Measurements from ENCODE around the gene FAM184B. TPM values are rescaled to one million over a fixed set of nuclear protein-coding genes. Genes with fewer than 3 reads are reported as not detected.

Gene FAM184B
- polyA plus RNA-seq, 2 of the 4 experiments (the other 2 are of a cell fraction) = not detected

GRCh38 chr4:17707671-17708070 is 73.8 kb downstream of the FAM184B start:
- H3K4me2 ChIP-seq = no peak overlapping the region
- POLR2A ChIA-PET = no interaction called here
- H3K9me3 ChIP-seq = no peaks in the 10 kb centered on the region
- no peak overlapping the region for H3K27ac ChIP-seq
- FAIRE-seq = no peak
- CTCF ChIA-PET = no interaction called here
- WGBS (ENCODE audit: missing lambda C conversion rate) = 6% methylated on average over 2 of the region's 2 CpGs
- no peak for ATAC-seq
- no peak for DNase-seq (ENCODE audit: low read depth in 1 of 2, low spot score in 1 of 2)
- no peak overlapping the region for H3K4me3 ChIP-seq
- TF ChIP-seq HES2 (IDR thresholded peaks at IDR 0.05) (no peak), HOXA7 (CRISPR knock-in tag; IDR thresholded peaks at IDR 0.05) (no peak), CEBPB (IDR thresholded peaks at IDR 0.05) (no peak), MAFK (IDR thresholded peaks at IDR 0.05; ENCODE audit: partially characterized antibody) (no peak), ZFP36 (IDR thresholded peaks at IDR 0.05; ENCODE audit: borderline replicate concordance, partially characterized antibody) (no peak), CBX2 (IDR thresholded peaks at IDR 0.05; ENCODE audit: borderline replicate concordance, low read depth) (no peak), FOSB (CRISPR knock-in tag; IDR thresholded peaks at IDR 0.05) (no peak), GATA3 (IDR thresholded peaks at IDR 0.05; ENCODE audit: borderline replicate concordance) (no peak), HOXB13 (CRISPR knock-in tag; IDR thresholded peaks at IDR 0.05; ENCODE audit: low read depth) (no peak), NR3C1 (IDR thresholded peaks at IDR 0.05) (no peak), ZC3H11A (IDR thresholded peaks at IDR 0.05) (no peak), SREBF2 (IDR thresholded peaks at IDR 0.05) (no peak), HOXB5 (CRISPR knock-in tag; IDR thresholded peaks at IDR 0.05) (no peak)
- no peaks in the 10 kb centered on the region for H3K4me1 ChIP-seq

GRCh38 chr4:17705107-17705506 is 76.3 kb downstream of the FAM184B start:
- ChIA-PET POLR2A (no interaction called here), CTCF (no interaction called here)
- FAIRE-seq (no peak), DNase-seq (ENCODE audit: low read depth in 1 of 2, low spot score in 1 of 2) (no peak), ATAC-seq (no peak)
- 12% methylated on average over 2 of the region's 2 CpGs for WGBS (ENCODE audit: missing lambda C conversion rate)
- no peaks in the 10 kb centered on the region for H3K4me1 ChIP-seq
- H3K4me3 ChIP-seq = no peak overlapping the region
- TF ChIP-seq BHLHE40 (IDR thresholded peaks at IDR 0.05; ENCODE audit: low read depth, low read length) (no peak), JUNB (IDR thresholded peaks at IDR 0.05) (no peak), NPAS2 (CRISPR knock-in tag; IDR thresholded peaks at IDR 0.05; ENCODE audit: borderline replicate concordance) (no peak), USF2 (IDR thresholded peaks at IDR 0.05) (no peak), PBX3 (IDR thresholded peaks at IDR 0.05) (no peak)
- no peaks in the 10 kb centered on the region for H3K9me3 ChIP-seq
- no peak overlapping the region for H3K27ac ChIP-seq
- H3K4me2 ChIP-seq = no peak overlapping the region

- ChIA-PET CTCF (no interaction called here), POLR2A (no interaction called here)
- DNase-seq (ENCODE audit: low read depth in 1 of 2, low spot score in 1 of 2) (no peak), ATAC-seq (no peak), FAIRE-seq (no peak)
- Histone ChIP-seq H3K4me1 (no peaks in the 10 kb centered on the region), H3K4me3 (no peak overlapping the region), H3K9me3 (no peaks in the 10 kb centered on the region), H3K4me2 (no peak overlapping the region), H3K27ac (no peak overlapping the region)
- 47% methylated on average over 6 of the region's 6 CpGs for WGBS (ENCODE audit: missing lambda C conversion rate)
- TF ChIP-seq HDAC2 (IDR thresholded peaks at IDR 0.05) = no peak
- no peak for TF ChIP-seq HEYL (CRISPR knock-in tag; IDR thresholded peaks at IDR 0.05)
- no peak for TF ChIP-seq GATA3 (IDR thresholded peaks at IDR 0.05; ENCODE audit: borderline replicate concordance)
- no peak for TF ChIP-seq NR3C1 (IDR thresholded peaks at IDR 0.05)
- no peak for TF ChIP-seq ZNF302 (CRISPR knock-in tag; IDR thresholded peaks at IDR 0.05)
- TF ChIP-seq BHLHE40 (IDR thresholded peaks at IDR 0.05; ENCODE audit: low read depth, low read length) = no peak
- no peak for TF ChIP-seq CEBPB (IDR thresholded peaks at IDR 0.05)
Measured at GRCh38 chr4:17704020-17704650, 77.3 kb downstream of the FAM184B start.

GRCh38 chr4:17702641-17703040 is 78.8 kb downstream of the FAM184B start:
- no peak overlapping the region for H3K4me3 ChIP-seq
- FAIRE-seq (no peak), DNase-seq (ENCODE audit: low read depth in 1 of 2, low spot score in 1 of 2) (no peak), ATAC-seq (no peak)
- TF ChIP-seq PHF8 (IDR thresholded peaks at IDR 0.05; ENCODE audit: borderline replicate concordance, low read depth) (no peak), EHMT2 (IDR thresholded peaks at IDR 0.05; ENCODE audit: low read depth) (no peak), CBX8 (IDR thresholded peaks at IDR 0.05) (no peak), HOXB5 (CRISPR knock-in tag; IDR thresholded peaks at IDR 0.05) (no peak), CEBPB (IDR thresholded peaks at IDR 0.05) (no peak), REST (IDR thresholded peaks at IDR 0.05) (no peak), RCOR1 (IDR thresholded peaks at IDR 0.05; ENCODE audit: low read depth, low read length) (no peak), EP300 (IDR thresholded peaks at IDR 0.05) (no peak), TFCP2L1 (CRISPR knock-in tag; IDR thresholded peaks at IDR 0.05) (no peak), FOXS1 (CRISPR knock-in tag; IDR thresholded peaks at IDR 0.05) (no peak)
- 50% methylated on average over 5 of the region's 5 CpGs for WGBS (ENCODE audit: missing lambda C conversion rate)
- no peak overlapping the region for H3K4me2 ChIP-seq
- ChIA-PET POLR2A (no interaction called here), CTCF (no interaction called here)
- no peaks in the 10 kb centered on the region for H3K4me1 ChIP-seq
- H3K27ac ChIP-seq = no peak overlapping the region
- no peaks in the 10 kb centered on the region for H3K9me3 ChIP-seq
